Muscle of back (tissue), 11 donors: Measurements from ENCODE around the gene USH2A. TPM values are rescaled to one million over a fixed set of nuclear protein-coding genes. Genes with fewer than 3 reads are reported as not detected.

ENCODE experiments used
- DNase-seq, 3 donors: peaks; one replicate each; pipeline versions ENCODE4 v3.0.0 to v3.0.0-alpha.2; 2013
- polyA plus RNA-seq, 10 donors: library from polyadenylated mRNA; unstranded; fragments of 120-200 nt; gene quantifications; one replicate each; pipeline ENCODE4 v1.2.1, GENCODE V29; 2013; ENCODE audit not compliant: insufficient read length in 10 of 10

Gene USH2A
- polyA plus RNA-seq, 10 donors: 0.04 to 0.13 (median 0.07) TPM

- DNase-seq: no peak
These were observed 779.5 kb downstream of the USH2A start for GRCh38 chr1:215643592-215644321.

- DNase-seq: no peak
These were observed 782.7 kb downstream of the USH2A start for GRCh38 chr1:215640429-215641148.

GRCh38 chr1:215637041-215637573 is 786.1 kb downstream of the USH2A start:
- peak; percentile 31 to 75 (median 59) for DNase-seq

GRCh38 chr1:215636258-215636965 is 786.8 kb downstream of the USH2A start:
- DNase-seq: peak in 2 of 3 donors; percentile 15 to 52

- no peak for DNase-seq
These were observed 787.4 kb downstream of the USH2A start for GRCh38 chr1:215635827-215636226.

- DNase-seq: peak in 1 of 3 donors; percentile 6
These were observed 791.8 kb downstream of the USH2A start for GRCh38 chr1:215631489-215631888.

- no peak for DNase-seq
These were observed 792.2 kb downstream of the USH2A start for GRCh38 chr1:215631040-215631439.

- no peak for DNase-seq
These were observed 797.3 kb downstream of the USH2A start for GRCh38 chr1:215625949-215626348.

GRCh38 chr1:215623162-215623561 is 800.1 kb downstream of the USH2A start:
- DNase-seq: peak in 2 of 3 donors; percentile 7 to 40

GRCh38 chr1:215617979-215618378 is 805.3 kb downstream of the USH2A start:
- DNase-seq: no peak

- DNase-seq: no peak
These were observed 810.9 kb downstream of the USH2A start for GRCh38 chr1:215612391-215612790.

- no peak for DNase-seq
These were observed 814.6 kb downstream of the USH2A start for GRCh38 chr1:215608646-215609045.

- no peak for DNase-seq
These were observed 815.8 kb downstream of the USH2A start for GRCh38 chr1:215607412-215607811.

GRCh38 chr1:215606564-215607168 is 816.6 kb downstream of the USH2A start:
- DNase-seq: no peak

- no peak for DNase-seq
These were observed 817.2 kb downstream of the USH2A start for GRCh38 chr1:215606036-215606435.

- DNase-seq: no peak
These were observed 818.1 kb downstream of the USH2A start for GRCh38 chr1:215605011-215605621.

- no peak for DNase-seq
These were observed 819.9 kb downstream of the USH2A start for GRCh38 chr1:215603319-215603718.

GRCh38 chr1:215601276-215601675 is 822.0 kb downstream of the USH2A start:
- DNase-seq: no peak

GRCh38 chr1:215600867-215601266 is 822.4 kb downstream of the USH2A start:
- DNase-seq: no peak

- no peak for DNase-seq
These were observed 822.9 kb downstream of the USH2A start for GRCh38 chr1:215600258-215600792.

GRCh38 chr1:215599418-215600074 is 823.7 kb downstream of the USH2A start:
- DNase-seq: peak in 1 of 3 donors; percentile 35
